Inflammatory macrophage treated with lipopolysaccharide for 1 hour (primary cell): ENCODE measurements around the gene CNTNAP2.
"Not testable (repeated sequence)": the region's sequence is repeated elsewhere in the genome, so short reads cannot be mapped to it uniquely, and the experiment has no call there.

Source experiments
- DNase-seq, 2 donors: peaks; one replicate each; pipeline ENCODE4 v3.0.0-alpha.2; 2020 to 2022

The CNTNAP2 gene

DNA sequence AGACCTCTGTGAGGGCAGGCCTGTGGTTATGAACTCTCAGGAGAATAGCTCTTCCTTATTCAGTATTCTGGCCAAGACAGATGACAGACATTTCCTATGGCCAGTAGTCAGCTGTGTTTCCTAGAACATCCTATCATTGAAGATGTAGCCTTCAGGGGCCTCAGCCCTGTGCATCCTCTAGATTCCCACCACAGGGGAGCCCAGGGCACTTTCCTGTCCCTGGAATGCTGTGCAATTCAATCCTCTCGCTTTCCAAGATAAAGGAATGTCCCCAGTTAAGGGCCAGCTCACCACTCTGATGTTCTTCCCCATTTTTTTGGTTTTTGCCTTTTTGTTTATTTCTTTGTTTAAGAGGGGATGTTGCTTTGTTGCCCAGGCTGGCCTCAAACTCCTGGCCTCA lies 1895.2 kb downstream of the CNTNAP2 start:
- no peak for DNase-seq

DNA sequence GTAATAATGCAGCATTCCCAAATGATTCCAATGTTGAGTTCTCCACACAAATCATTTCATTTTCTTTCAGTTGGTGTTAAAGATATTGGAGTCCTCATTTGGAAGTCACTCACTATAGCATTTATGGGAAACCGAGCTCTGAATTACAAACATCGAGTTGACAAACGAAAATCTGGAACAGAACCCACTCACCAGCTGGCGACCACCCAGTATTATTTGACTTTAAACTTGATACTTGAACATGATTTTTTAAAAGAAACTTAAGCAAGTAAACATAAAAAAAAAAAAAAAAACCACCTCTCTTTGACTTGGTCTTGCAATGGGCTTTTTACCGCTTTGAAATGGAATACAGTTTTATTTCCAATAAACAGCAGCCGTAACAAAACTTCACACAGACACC lies 1897.4 kb downstream of the CNTNAP2 start:
- no peak for DNase-seq

DNA sequence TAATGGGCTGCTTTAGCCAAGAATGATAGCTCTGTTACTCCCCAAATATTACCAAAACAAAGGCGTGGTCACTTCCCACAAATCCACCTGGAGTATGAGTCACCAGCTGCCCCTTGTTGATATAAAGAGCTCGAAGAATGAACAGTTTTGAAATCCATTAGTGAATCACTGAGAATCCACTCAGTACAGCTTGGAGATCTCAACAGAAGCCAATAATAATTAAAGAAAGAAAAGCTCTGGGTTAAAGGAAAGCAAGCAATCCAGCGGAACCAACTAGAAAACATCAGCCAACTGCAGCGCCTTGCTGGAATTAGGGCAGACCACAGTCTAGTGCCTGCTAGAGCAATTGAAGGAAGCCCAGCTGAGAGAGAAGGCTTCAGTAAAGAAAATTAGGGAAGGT lies 1897.9 kb downstream of the CNTNAP2 start:
- no peak for DNase-seq

DNA sequence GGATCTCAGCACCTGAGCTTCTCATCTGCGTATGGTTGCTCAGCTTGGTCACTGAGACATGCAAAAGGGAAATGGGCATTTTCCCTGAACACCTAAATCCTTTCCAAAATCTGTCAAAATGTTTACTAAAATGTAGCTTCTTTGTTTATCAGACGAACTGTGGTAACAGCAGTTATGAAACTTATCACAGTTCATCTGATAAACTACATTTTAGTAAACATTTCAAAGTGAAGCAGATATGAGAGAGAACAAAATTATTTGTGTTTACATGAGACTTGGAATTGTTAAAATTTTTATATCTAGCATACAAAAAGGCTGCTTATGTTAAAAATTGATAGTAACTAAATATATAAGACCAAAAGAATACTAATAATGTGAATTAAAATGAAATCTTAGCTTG lies 1900.5 kb downstream of the CNTNAP2 start:
- DNase-seq = no peak

DNA sequence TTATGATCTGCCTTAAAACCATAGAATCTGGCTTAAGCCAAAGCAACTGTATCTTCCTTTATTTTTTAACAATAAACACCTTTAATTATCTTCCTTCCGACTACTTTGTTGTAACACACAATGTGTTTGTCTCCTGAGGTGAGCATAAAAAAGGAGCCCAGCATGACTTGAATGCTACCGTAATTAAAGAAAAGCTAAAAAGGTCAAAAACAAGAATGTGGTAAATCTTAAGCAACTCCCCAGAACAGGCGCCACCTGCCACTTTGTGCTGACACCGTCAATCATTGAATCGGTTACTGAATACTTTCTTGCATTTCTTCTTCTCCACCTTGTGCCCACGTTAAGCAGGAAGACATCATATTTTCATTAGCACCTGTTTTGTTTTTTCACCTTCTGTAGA lies 1904.1 kb downstream of the CNTNAP2 start:
- DNase-seq = no peak

DNA sequence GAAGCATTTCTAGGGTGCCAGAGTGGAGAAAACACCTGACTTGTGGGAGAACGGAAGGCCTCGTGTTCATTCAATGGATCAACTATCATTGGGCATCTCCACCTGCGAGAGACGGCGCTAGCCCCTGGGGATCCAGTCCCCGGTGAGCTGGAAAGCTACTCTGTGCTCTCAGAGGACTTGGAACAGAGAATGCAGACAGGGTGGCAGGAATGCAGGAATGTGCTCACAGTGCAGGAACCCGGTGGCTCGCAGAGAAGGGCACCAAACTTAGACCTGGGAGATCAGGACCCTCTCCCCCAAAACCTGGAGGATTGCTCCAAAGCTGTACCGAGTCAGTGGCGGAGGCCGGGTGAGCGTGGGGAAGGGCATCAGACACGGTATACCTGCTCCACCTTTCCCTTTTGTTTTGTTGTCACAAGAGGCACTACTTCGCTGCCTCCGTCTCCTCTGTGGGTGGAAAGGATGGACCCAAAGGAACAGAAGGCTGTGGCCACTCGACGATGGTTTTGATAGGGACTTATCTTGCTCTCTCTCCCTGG lies 1905.0 kb downstream of the CNTNAP2 start:
- no peak for DNase-seq

DNA sequence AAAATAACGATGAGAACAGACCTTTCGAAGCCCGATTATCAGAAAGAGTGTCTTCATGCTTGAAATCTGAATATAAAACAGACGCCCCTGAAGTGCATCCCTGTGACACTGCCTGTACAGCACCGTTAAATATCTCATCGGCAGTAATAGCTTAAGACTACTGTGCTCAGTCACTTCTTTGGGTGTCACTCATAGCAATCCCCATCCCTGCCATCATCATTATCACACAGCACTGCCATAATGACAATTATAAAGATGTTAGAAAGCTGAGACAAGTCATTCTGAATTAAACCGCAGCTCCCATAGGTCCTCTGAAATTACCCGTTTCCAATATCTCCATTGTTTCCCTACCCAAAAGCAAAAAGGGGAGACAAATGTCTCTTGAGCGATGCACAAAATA lies 1906.2 kb downstream of the CNTNAP2 start:
- DNase-seq = no peak

DNA sequence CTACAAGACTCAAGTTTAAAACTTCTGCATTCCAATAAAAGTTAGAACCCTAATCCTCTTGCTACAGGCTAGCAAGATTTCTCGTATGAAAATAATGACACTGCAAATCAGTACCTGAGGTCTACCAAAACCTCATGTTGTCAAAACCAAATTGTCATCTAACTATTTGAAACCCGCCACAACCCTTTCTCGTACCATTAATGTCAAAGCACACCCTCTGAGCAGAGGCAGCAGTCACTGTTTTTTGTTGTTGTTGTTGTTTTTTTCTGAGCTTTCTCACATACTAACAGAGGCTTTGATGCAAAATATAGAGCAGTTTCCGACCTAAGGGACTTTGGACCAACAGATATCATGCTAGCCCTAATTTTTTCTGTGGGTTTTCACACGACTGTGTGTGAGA lies 1910.1 kb downstream of the CNTNAP2 start:
- no peak for DNase-seq

DNA sequence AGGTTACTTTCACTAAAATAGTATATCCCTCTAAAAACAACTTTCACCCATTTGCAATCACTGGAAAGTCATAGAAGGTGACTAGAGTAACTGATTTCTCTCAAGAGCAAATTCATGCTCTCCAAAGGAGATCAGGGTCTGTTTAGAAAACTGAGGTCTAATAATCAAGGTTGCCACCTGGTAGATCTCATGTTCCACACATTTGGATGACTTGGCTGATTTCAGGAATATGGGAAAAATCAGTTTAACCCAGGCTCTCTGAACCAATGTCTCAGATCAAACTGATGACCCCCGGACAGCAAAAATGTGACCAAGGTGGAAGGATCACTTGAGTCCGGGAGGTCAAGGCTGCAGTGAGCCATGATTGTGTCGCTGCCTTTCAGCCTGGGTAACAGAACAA lies 1911.6 kb downstream of the CNTNAP2 start:
- no peak for DNase-seq

DNA sequence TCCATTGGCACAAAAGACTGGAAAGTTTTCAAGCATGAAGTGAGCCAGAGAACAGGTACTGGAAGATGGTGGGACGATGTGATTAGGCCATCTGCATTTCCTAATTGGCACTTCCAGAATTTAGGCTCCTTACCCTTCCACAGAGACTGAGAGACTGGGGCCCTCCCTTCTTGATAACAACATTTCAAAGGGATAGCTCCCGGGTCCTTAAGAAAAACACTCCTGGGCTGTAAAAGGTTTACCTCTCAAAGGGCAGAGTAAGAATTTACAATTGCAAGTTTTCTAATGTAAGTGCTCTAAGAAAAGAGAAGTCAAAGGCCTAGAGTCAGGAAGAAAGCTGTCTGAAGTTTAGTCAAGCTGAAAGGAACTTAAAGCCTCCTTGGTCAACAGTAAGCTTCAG lies 1914.4 kb downstream of the CNTNAP2 start:
- DNase-seq = no peak

DNA sequence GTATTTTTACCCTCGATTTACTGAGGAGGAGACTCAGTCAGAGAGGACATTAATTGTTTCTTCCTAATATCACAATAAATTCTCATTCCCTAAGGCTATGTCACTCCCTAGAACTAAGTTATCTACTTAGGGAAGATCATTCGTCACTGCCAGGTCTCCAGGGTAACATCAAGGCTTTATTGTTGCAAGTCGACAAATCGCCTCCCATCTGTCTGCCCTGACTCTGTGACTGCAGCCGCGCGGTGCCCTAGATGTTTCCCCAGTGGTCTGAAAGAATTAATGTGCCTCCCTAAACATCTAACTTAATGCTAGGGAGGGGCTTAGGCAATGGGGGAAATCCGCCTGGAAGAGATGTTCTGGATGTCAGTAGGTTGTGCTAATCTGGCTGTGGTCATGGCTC lies 1915.2 kb downstream of the CNTNAP2 start:
- no peak for DNase-seq

DNA sequence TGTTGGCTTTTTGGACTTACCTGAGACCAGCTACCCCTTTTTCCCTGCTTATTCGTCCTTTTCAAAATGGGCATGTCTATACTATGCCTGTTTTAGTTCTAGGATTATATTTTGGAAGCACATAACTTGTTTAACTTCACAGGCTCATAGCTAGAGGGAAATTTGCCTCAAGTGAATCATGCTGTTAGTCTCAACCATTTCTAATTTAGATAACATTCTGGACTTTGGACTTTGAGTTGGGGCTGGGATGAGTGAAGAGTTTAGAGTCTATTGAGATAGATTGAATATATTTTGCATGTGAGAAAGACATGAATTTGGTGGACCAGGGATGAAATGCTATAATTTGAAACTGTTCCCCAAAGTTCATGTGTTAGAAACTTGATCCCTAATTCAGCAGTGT lies 1919.3 kb downstream of the CNTNAP2 start:
- no peak for DNase-seq

DNA sequence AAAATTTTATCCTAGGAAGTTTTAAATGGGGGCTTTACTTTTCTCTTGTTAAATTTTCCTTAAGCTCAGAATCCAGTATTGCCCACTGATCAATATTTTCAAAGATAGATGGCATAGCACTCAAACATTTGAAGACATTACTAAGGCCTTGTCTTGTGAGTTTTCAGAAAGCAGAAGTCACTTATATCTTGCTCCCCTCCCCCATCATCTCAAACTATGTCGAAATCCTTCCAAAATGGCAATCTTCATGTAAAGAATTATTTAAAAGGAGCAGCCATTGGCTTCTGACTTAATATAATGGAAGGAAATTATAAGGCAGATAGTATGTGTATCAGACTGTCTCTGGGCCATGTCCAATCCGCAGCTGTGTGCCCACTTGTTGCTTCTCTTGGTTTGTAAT lies 1920.4 kb downstream of the CNTNAP2 start:
- peak in 1 of 2 donors; percentile 4 for DNase-seq

DNA sequence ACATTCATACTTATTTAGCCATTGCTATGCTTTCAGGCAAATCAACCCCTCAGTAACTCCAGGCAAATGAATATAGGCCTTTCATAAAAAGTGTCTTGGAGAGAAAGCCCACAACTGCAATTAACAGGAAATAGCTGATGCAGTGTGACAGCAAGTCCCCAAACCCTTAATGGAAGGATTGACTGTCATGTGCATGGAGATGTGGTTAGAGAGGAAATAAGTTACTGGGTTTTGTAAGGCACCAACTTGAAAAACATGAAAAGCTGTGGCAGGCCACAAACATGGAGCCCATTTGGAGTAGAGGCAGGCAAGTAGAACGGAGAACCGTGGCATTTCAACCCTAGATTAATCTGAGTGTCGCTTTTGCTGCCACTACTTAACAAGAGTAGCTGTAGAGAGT lies 1924.6 kb downstream of the CNTNAP2 start:
- no peak for DNase-seq

DNA sequence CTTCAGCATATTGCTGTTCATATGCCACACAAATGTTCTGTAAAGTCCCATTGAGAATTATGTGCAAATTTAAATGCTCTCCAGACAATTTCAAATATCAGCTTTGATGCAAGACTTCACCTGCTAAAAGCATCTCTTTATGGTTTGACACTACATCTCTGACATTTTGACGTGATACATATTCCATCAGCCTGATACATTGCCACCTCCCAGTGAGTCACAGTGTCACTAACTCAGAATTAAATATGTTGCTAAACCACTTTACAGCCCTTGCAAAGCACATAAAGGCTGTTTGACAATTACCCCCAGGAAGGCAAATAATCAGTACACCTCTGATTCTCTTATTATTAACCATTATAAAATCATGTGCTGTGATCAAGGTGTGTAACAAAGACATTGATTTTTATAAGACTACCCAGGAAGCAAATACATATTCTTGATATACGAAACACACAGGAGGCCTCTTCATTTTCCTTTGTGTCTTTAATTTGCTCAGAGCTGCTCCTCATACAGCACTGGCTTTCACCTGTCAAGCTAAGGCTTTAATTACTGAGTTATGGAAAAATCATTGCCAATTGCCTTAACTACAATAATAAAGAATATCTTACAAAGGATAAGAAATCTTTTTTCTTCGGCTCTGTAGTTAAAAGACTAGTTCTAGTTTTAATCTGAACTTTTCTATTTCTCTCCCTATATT lies 1926.5 kb downstream of the CNTNAP2 start:
- DNase-seq = no peak

DNA sequence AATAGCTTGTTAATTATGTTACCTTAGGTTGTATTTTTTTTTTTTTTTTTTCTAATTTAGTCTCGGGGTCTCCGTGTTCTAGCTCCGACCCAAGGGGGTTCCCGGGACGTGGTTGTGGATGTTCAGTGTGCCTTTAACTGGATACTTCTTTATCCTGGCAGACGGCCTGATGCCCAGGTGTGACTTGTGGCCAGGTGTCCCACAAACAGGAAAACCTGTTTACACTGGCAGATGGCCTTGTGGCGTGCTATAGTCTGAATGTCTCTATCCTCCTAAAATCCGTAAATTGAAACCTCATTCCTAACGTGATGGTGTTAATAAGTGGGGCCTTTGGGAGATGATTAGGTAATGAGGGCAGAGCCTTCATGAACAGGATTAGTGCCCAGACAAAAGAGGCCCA lies 1927.6 kb downstream of the CNTNAP2 start:
- DNase-seq = no peak

DNA sequence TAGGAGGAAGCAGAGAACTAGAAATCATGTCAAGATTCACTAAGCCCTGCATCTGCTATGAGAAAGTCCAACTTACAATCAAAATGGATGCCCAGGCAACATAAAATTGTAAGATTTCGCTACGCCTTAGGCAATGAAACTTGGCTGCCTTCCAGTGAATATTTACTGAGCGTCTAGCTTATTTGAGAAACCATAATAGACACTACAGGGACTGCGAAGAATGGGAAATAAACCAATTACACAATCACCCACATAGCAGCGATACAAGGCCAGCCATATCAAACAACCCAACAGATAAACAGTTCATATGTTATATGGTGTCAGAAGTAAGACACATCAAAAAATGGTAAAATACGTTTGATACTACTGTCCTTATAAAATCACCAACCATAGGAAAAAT lies 1928.9 kb downstream of the CNTNAP2 start:
- no peak for DNase-seq

DNA sequence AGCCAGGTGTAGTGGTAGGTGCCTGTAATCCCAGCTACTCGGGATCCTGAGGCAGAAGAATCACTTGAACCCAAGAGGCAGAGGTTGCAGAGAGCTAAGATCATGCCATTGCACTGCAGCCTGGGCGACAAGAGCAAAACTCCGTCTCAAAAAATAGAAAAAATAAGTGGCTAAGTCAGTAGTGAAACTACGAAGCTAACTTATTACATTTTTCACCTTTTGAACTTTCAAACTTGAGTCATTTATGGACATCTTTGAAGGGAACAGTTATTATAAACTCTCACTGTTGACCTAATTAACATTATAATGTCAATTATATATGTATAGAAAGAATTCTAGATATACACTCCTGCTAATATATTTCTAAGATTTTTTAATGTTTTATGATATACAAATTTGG lies 1932.5 kb downstream of the CNTNAP2 start:
- DNase-seq = no peak

DNA sequence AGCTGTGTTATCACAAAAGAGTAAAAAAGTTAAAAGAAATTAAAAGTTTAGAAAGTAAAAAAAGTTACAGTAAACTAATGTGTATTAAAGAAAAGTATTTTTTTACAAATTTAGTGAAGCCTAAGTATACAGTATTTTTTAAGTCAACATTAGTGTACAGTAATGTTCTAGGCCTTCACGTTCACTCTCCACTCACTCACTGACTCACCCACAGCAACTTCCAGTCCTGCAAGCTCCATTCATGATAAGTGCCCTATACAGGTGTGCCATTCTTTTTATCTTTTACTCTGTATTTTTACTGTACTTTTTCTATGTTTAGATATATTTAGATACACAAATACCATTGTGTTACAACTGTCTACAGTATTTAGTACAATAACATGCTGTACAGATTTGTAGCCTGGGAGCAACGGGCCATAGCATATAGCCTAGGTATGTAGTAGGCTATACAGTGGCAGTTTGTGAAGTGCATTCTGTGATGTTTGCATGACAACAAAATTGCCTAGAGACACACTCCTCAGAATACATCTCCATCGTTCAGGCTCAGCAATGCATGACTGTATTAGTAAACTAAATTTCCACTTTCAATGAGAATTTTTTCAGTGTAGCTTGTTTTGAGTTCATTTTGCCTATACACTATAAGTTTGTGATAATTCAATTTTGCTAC lies 1934.0 kb downstream of the CNTNAP2 start:
- DNase-seq = no peak

DNA sequence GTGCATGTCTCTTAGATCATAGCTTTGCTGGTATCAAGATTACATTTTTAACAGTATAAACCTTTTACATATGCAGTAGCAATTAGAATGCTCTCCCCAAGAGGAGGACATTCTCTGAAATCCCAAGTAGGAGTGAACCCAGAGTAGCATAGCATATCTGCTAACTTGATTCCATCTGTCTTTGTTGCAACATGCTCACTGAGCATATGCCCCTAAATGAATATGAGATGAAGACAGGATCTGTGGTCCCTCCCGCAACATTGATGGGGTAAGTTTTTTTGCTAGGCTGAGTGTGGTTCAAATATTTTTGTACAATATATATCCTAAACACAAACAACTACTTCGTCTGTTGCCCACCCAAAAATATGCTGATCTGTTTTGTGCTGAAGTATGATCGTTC lies 1939.8 kb downstream of the CNTNAP2 start:
- no peak for DNase-seq

DNA sequence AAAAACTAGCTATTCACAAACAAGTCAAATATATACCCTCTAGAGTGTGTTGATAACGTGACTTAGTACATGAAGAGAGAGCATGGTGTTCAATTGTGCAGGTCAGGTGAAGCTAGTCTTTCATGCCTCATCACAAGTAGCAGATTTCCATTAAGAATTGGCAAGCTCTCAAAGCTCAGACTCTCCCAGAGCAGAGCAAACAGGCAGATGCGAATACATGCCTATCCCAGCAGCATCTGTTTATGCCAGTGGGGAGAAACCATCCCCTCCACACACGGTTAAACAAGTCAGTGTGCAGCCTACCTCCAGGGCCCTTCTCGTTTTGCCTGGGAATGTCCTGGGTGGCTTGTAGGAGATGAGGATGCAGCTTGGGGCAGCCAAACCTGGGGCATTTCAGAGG lies 1941.5 kb downstream of the CNTNAP2 start:
- DNase-seq = no peak

DNA sequence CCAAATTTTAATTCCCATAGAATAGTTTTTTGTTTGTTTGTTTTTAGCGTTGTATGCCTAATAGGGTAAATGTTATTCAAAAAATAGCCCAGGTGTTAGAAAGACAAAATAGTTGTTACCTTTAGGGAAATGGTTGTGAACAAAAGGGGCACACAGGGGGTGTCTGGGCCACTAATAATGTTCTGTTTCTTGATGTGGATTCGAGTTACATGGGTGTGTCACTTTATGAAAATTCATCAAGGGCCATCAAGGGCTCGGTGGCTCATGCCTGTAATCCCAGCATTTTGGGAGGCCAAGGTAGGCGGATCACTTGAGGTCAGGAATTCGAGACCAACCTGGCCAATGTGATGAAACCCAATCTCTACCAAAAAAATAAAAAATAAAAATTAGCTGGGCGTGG lies 1942.2 kb downstream of the CNTNAP2 start:
- DNase-seq = no peak

DNA sequence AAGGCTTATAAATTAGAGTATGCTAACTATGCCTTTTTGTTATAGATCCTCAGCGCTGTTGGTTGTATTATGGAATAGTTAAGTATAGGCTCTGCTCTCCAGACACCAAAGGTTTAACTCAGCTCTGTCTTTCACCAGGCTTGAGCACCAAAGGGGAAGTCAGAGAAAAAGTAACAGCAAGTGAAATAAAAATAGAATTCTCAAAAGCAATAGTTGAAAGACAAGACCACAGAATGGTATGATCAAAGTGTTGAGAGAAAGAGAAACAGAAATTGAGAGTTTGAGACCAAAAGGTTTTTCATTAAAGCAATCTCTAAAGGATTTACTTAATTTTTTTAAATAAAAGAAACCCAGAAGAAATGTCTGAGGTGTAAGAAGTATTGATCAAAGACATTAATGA lies 1944.1 kb downstream of the CNTNAP2 start:
- DNase-seq = no peak

DNA sequence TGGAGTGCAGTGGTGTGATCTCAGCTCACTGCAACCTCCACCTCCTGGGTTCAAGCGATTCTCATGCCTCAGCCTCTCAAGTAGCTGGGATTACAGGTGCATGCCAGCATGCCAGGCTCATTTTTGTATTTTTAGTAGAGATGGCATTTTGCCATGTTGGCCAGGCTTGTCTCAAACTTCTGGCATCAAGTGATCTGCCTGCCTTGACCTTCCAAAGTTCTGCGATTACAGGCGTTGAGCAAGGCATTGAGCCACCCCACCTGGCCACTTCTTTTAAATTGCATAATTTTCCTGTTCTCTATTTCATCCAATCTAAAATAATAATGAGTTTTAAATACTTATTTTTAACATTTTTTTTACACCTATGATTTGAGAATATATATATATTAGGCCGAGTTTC lies 1961.5 kb downstream of the CNTNAP2 start:
- DNase-seq = not testable (repeated sequence)
